Dedifferentiated amniotic fluid mesenchymal stem cell (primary cell): ENCODE data around the gene ARRDC4.

Experiments used
- DNase-seq: peaks from one replicate; pipeline ENCODE4 v3.0.0-alpha.2; 2016; ENCODE audit errors: extremely low spot score

ARRDC4 gene

DNA sequence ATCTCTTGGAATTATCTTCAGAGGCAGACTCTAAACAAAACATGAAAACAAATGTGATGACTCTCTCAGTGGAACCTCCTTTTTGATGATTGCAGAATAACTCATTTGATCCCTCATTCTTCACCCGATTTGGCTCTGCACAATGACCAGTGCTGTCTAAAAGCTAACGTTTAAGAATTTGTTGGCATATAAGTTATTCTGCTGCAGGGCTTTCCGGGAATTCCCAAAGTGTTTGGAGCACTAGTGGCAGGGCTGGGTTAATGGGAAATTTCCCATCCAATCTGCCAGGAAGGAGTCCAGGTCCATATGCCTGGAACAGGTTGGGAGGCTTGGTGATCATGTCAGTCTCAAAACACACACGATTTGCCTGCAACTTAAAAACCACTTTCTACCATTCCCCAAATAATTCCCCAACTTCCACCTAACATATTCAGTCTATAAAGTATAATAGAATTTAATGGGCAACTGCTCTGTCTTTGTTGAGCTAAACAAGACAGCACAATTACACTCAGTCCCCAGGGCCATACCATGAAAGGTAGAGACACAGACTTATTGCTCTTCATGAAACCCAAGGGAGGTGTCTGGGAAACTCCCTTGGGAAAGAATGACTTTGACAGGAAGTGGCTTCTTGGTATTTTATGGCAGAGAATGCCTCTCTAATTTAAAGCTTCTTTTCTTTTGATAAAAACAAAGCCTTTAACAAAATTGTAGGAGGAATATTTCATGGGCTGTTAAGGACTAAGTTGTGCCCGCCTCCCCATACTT, 38.0 kb downstream of the ARRDC4 start:
- no peak for DNase-seq

DNA sequence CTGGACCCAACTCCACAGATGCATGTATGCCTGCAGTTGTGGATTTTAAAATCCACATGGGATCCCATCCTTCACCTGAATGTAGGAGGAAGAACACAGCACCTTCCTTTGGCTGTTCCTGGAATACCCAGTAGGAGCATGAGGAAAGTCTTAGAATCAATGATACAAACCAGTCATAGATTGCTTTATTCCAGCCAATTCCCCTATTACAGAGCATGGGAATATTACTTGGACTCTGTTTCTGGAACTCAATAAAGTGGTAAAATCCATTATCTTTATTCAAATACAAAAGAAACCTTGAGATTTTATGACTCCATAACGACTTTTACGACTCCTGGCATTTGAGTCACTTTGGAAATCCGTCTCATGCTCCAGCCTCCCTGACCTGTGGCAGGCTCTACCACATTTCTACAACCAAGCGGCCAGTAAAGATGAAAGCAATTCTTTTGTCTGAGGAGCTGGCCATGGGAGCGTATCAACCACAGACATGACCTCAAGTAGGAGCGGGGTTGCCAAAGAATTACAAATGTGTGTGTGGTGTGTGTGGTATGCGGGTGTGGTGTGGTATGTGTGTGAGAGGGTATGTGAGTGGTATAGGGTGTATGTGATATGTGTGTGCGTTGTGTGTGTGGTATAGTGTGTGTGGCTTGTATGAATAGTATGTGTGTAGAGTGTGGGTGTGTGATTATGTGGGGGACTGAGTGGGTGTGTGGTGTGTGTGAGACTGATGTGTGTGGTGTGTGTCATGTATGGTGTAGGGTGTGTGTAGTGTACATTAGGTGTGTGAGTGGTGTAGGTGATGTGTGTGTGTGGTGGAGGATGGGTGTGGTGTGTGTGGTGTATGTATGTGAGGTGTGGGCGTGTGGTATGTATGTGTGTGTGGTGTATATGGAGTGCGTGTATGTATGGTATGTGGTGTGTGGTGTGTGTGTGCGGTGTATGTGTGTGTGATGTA, 40.0 kb downstream of the ARRDC4 start:
- DNase-seq: no peak

DNA sequence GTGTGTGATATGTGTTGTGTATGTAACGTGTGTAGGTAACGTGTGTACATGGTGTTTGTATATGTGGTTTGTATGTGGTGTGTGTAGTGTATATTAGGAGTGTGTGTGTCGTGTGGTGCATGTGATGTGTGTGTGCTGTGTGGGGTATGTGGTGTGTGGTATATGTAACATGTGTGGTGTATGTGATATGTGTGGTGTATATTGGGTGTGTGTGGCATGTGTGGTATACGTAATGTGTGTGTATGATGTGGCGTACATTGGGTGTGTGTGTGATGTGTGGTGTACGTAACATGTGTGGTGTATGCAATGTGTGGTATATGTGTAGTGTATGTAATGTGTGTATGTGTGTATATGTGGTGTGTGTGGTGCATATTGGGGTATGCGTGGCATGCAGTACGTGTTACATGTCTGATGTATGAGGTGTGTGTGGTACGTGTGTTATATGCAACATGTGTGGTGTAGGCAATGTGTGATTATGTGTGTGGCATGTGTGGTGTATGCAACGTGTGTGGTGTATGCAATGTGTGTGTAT, 41.2 kb downstream of the ARRDC4 start:
- no peak for DNase-seq

DNA sequence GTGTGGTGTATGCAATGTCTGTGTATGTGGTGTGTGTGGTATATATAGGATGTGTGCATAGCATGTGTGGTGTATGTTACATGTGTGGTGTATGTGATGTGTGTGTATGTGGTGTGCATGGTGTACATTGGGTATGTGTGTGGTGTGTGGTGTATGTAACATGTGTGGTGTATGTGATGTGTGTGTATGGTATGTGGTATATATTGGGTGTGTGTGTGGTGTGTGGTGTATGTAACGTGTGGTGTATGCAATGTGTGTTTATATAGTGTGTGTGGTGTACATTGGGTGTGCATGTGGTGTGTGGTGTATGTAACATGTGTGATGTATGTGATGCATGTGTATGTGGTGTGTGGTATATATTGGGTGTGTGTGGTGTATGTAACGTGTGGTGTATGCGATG, 41.9 kb downstream of the ARRDC4 start:
- DNase-seq: no peak

DNA sequence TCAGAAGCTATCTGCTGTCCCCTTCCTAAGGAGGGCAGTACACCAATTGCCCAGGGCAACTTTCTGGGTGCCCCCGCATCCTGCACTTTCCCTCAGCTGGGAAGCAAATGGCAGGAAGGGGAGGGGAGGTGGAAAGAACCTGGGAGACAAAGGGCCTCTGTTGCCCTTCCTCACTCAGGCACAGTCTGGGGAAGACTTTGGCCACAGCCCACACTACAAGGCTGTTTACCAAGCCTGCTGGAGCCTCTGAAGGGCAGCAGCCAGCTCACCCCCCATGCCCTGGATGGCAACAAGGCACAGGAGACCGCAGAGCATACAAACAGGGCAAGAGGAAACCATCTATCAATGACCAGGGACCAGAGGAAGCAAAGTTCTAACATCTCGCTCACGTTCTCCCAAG, 42.4 kb downstream of the ARRDC4 start:
- DNase-seq: no peak

DNA sequence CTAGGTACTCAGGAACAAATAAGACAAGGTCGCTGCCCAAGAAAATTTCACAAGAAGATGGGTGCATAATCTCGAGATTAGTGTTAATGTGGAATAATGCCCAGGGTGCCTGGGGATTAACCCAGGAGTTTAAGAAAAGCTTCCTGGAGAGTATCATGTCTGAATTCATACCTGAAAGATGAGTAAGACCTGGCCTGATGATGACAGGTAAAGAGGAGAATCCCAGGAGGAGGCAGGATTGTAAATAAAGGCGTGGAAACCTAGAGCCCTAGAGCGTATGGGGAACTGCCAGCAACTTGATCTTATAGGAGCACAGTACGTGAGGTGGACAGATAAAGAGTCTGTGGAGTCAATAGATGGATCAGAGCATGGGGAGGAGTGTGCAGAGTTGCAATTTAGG, 43.0 kb downstream of the ARRDC4 start:
- no peak for DNase-seq

DNA sequence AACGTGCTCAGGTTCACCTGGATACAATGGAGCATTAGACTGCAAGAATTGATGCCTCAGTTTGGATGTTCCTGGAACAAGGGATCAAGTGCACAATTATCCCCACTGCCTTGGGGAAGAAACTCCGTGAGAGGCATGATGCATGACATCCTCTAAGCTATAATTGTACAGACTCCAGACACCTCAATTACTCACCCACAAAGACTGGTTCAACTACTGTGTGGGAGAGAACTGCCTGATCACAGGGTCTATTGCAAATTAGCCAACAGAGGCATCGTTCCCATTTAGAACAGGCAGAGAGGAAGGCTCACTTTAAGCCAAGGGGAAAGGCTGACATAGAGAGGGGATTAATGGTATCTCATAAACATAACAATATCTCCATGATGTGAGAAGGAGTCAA, 43.5 kb downstream of the ARRDC4 start:
- no peak for DNase-seq

DNA sequence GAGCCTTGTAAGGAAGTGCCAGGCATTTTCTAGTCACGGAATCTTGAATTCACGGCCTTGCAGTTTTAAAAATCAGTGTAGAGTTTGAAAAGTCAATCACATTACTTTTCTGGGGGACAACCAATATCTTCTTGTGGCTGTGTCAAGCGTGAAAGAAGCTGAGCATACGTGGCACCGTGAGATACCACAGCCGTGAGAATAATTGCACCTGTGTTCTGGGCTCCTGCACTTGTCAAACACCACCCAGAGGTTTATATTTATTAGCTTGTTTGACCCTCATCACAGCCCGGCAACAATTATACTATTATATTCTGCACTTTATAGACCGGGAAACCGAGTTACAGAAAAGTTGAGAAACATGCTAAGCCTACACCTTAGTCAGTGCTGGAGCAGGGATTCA, 45.2 kb downstream of the ARRDC4 start:
- no peak for DNase-seq

DNA sequence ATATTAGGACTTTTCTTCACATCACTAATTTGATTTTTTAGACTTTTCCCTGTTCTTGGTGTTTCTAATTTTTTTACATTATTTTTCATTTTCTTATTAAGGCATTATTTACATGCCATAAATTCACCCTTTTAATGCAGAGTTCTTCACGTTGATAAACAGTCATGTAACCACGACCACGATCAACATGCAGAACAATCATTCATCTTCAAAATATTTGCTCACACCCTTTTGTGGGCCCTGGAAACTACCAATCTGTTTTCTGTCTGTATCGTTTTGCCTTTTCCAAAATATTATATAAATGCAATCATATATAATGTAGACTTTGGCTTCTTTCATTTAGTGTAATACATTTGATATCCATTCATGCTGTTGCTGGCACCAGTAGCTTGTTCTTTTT, 48.7 kb downstream of the ARRDC4 start:
- no peak for DNase-seq

DNA sequence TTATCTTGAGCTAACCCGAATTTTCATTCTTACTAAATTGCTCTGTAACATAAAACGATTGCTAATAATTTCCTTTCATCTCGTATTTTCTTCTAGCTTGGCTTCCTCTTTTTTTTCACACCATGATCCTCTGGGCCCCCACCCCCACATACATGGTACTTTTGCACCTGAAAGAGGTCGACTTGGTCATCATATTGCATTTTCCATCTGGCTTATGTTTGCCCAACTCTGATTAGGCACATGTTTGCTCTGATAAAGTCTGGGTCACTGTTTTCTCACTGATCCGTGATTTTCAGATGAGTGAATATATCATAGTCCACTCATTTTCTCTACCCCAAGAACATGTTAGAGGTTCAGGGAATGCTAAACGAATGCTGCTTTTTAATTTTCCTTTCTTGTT, 49.5 kb downstream of the ARRDC4 start:
- DNase-seq: no peak

DNA sequence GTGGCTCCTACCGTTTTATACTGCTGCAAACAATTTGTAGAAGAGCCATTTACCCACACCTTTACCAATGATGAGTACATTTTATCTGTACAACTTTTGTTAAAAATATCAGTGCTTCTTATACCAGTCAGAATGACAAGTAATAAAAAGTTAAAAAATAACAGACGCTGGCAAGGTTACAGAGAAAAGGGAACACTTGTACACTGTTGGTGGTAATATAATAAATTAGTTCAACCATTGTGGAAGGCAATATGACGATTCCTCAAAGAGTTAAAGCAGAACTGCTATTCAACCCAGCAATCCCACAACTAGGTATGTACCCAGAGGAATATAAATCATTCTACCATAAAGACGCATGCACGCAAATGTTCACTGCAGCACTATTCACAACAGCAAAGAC, 51.9 kb downstream of the ARRDC4 start:
- DNase-seq: no peak

DNA sequence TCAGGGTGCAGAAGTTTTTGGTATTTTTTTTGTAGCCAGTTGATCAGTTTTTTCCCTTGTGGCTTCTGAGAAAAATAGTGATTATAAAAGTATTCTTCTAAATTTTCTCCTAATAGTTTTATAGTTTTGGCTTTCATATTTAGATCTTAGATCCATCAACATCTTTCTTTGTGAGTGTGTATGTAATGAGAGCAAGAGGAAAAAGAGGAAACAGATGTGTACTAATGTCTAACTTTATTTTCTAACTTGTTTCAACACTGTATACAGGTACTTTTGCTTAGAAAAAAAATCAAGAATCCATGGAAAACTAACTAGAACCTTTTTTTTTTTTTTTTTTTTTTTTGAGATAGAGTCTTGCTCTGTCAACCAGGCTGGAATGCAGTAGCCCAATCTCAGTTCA, 53.1 kb downstream of the ARRDC4 start:
- no peak for DNase-seq

DNA sequence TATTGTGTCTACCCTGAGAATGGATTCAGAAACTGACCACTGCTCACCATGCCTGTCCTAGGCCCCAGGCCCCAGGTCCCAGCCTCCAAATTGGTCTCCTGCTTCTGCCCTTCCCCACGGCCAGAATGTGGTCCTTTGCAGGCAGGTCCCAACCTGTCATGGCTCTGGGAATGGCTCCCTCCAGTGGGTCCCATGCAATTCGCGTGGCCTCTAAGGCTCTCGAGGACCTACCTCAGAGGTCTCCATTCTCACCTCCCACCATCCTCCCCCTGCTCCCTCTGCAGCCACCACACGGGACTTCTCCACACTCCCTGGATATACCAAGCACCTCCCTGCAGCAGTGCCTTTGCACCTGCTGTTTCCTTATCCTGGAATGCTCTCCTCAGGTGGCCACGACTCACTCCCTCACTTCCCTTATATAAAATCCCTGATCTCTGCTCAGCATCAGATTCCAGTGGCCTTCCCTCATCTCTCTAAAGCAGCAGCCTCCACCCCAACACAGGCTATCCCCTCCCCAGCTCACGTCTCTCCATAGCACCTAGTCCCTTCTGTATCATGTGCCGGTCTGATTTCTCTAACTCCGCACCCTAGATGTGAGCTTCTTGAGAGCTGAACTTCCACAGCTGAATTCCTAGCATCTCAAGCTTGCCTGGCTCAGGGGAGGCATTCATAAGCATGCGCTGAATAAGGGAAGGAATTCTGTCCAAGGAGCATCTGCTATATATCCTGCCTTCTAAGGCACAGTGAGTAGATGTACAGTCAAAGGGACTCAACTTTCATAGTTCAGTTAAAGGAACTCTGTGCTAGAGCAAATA, 56.9 kb downstream of the ARRDC4 start:
- no peak for DNase-seq

DNA sequence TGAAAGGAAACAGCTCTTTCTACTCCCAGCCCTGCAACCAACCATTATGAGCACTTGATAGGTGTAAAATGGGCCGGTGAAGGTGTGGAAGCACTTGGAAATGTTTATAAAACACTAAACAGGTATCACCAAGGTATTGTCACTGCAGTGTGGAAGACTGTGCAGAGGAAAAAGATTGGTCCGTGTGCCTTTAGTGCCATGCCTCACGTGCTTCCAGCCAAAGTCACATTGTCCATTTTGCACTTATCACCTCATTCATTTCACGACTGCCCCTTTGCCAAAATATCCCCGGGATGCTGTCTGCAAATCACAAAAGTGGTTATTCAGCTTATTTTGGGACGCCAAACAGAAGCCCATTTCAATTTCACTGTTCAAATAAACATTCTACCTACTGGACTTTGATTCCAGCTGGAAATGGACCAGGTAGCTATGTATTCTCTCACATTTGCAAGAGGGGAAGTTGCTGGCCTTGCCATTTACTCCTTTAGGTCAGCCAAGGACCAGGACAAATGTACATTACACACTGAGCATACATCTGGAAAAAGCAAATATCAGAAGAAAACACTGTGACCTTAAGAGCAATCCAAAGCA, 58.4 kb downstream of the ARRDC4 start:
- DNase-seq: no peak
